H9 (cell line): Measurements from ENCODE around the gene XG. TPM values are rescaled to one million over a fixed set of nuclear protein-coding genes. Genes with fewer than 3 reads are reported as not detected.

Source experiments
- DNase-seq: peaks from one replicate; pipeline ENCODE4 v3.0.0-alpha.2; 2017
- H2AFZ ChIP-seq: one replicate; pipeline ENCODE4 v1.6.1; 2013; ENCODE audit warnings: mild to moderate bottlenecking, low read length, control low read depth, moderate library complexity
- H2AK5ac ChIP-seq: 2 replicates; pipeline ENCODE4 v1.6.1; 2013; ENCODE audit warnings: low read length, control low read depth, mixed read lengths; ENCODE audit not compliant: insufficient read length
- H2BK120ac ChIP-seq: one replicate; pipeline ENCODE4 v1.6.1; 2013; ENCODE audit warnings: low read depth, mild to moderate bottlenecking, low read length, control low read depth, inconsistent platforms; ENCODE audit not compliant: poor library complexity, severe bottlenecking
- H2BK12ac ChIP-seq: 2 replicates; pipeline ENCODE4 v1.6.1; 2013; ENCODE audit warnings: low read length, control low read depth, mixed read lengths, low read depth; ENCODE audit not compliant: insufficient read length
- H2BK15ac ChIP-seq: 2 replicates; pipeline ENCODE4 v1.6.1; 2013; ENCODE audit warnings: low read depth, low read length, control low read depth
- H2BK20ac ChIP-seq: one replicate; pipeline ENCODE4 v1.6.1; 2013; ENCODE audit warnings: low read depth, mild to moderate bottlenecking, low read length, control low read depth, inconsistent platforms; ENCODE audit not compliant: poor library complexity, severe bottlenecking
- H2BK5ac ChIP-seq: 2 replicates; pipeline ENCODE4 v1.6.1; 2013; ENCODE audit warnings: low read length, control low read depth, mixed read lengths; ENCODE audit not compliant: insufficient read length
- H3K14ac ChIP-seq: 2 replicates; pipeline ENCODE4 v1.6.1; 2013; ENCODE audit warnings: low read length, control low read depth; ENCODE audit not compliant: insufficient read depth
- H3K18ac ChIP-seq: 2 replicates; pipeline ENCODE4 v1.6.1; 2013; ENCODE audit warnings: low read depth, mild to moderate bottlenecking, mixed read lengths, low read length, control low read depth; ENCODE audit not compliant: insufficient read length
- H3K23ac ChIP-seq: 2 replicates; pipeline ENCODE4 v1.6.1; 2013; ENCODE audit warnings: low read length, control low read depth, mixed read lengths, low read depth; ENCODE audit not compliant: insufficient read length
- H3K23me2 ChIP-seq: 2 replicates; pipeline ENCODE4 v1.6.1; 2013; ENCODE audit warnings: low read depth, mild to moderate bottlenecking, mixed read lengths, low read length, control low read depth; ENCODE audit not compliant: insufficient read length, poor library complexity, severe bottlenecking
- H3K27ac ChIP-seq: 2 replicates; pipeline ENCODE4 v1.5.1; 2013; ENCODE audit warnings: low read length, control low read depth, mixed read lengths, low read depth; ENCODE audit not compliant: insufficient read length
- H3K27me3 ChIP-seq: 2 replicates; pipeline ENCODE4 v1.6.1; 2013; ENCODE audit warnings: low read length, control low read depth, inconsistent platforms; ENCODE audit not compliant: insufficient read depth
- H3K4ac ChIP-seq: 2 replicates; pipeline ENCODE4 v1.6.1; 2013; ENCODE audit warnings: low read depth, mild to moderate bottlenecking, control low read depth, inconsistent platforms, low read length, moderate library complexity
- H3K4me1 ChIP-seq: 2 replicates; pipeline ENCODE4 v1.6.1; 2013; ENCODE audit warnings: low read length, control low read depth, inconsistent platforms; ENCODE audit not compliant: insufficient read depth
- H3K4me2 ChIP-seq: 2 replicates; pipeline ENCODE4 v1.6.1; 2013; ENCODE audit warnings: low read length, control low read depth, mixed read lengths; ENCODE audit not compliant: insufficient read length, insufficient read depth
- H3K56ac ChIP-seq: 2 replicates; pipeline ENCODE4 v1.6.1; 2013; ENCODE audit warnings: low read depth, mild to moderate bottlenecking, mixed read lengths, low read length, control low read depth; ENCODE audit not compliant: insufficient read length
- H3K79me1 ChIP-seq: 2 replicates; pipeline ENCODE4 v1.6.1; 2013; ENCODE audit warnings: low read depth, mild to moderate bottlenecking, moderate library complexity, low read length, control low read depth, inconsistent platforms; ENCODE audit not compliant: insufficient read depth, poor library complexity, severe bottlenecking
- H3K79me2 ChIP-seq: 2 replicates; pipeline ENCODE4 v1.6.1; 2013; ENCODE audit warnings: low read length, control low read depth, inconsistent platforms; ENCODE audit not compliant: insufficient read depth
- H3K9ac ChIP-seq: 2 replicates; pipeline ENCODE4 v1.6.1; 2013; ENCODE audit warnings: low read length, control low read depth, mixed read lengths; ENCODE audit not compliant: insufficient read length; ENCODE audit errors: extremely low read depth
- H3K9me3 ChIP-seq: one replicate; pipeline ENCODE4 v1.6.1; 2013; ENCODE audit warnings: low read depth, low read length, inconsistent platforms; ENCODE audit not compliant: control insufficient read depth
- H3T11ph ChIP-seq: one replicate; pipeline ENCODE4 v1.6.1; 2013; ENCODE audit warnings: mild to moderate bottlenecking, low read length, control low read depth, inconsistent platforms
- H4K20me1 ChIP-seq: one replicate; pipeline ENCODE4 v1.6.1; 2013; ENCODE audit not compliant: control insufficient read depth, insufficient read length, insufficient read depth
- H4K5ac ChIP-seq: 2 replicates; pipeline ENCODE4 v1.6.1; 2013; ENCODE audit warnings: low read depth, mild to moderate bottlenecking, mixed read lengths, low read length, control low read depth; ENCODE audit not compliant: insufficient read length
- H4K8ac ChIP-seq: replicated peaks from 2 replicates; pipeline ENCODE4 v1.6.1; 2013; ENCODE audit warnings: low read length, control low read depth, mixed read lengths, low read depth; ENCODE audit not compliant: insufficient read length
- H4K91ac ChIP-seq: 2 replicates; pipeline ENCODE4 v1.6.1; 2013; ENCODE audit warnings: low read depth, mild to moderate bottlenecking, moderate library complexity, mixed read lengths, low read length, control low read depth; ENCODE audit not compliant: insufficient read length
- H3K27ac Mint-ChIP-seq, 3 experiments: 2 replicates in 2 of 3; 3 replicates in 1 of 3; pipeline ENCODE4 v1.8.0; 2020 to 2021; ENCODE audit warnings: mixed read lengths in 3 of 3, mild to moderate bottlenecking in 1 of 3, moderate library complexity in 1 of 3
- H3K27me3 Mint-ChIP-seq: 2 replicates; pipeline ENCODE4 v1.8.0; 2021; ENCODE audit warnings: low read depth, mild to moderate bottlenecking, moderate library complexity, mixed read lengths
- H3K36me3 Mint-ChIP-seq, 3 experiments: 2 replicates in 2 of 3; 3 replicates in 1 of 3; pipeline ENCODE4 v1.8.0; 2020 to 2021; ENCODE audit warnings: low read depth in 3 of 3, mixed read lengths in 3 of 3; ENCODE audit not compliant: insufficient read depth in 1 of 3
- H3K4me1 Mint-ChIP-seq, 2 experiments: 2 replicates each; pipeline ENCODE4 v1.8.0; 2020; ENCODE audit warnings: mixed read lengths in 2 of 2
- H3K4me3 Mint-ChIP-seq, 2 experiments: 2 replicates in 1 of 2; 3 replicates in 1 of 2; pipeline ENCODE4 v1.8.0; 2020 to 2021; ENCODE audit warnings: mild to moderate bottlenecking in 2 of 2, mixed read lengths in 2 of 2, moderate library complexity in 1 of 2
- H3K9me3 Mint-ChIP-seq, 2 experiments: 2 replicates in 1 of 2; 3 replicates in 1 of 2; pipeline ENCODE4 v1.8.0; 2020; ENCODE audit warnings: mild to moderate bottlenecking in 2 of 2, mixed read lengths in 2 of 2, moderate library complexity in 1 of 2
- whole genome bisulfite sequencing: extraction: QIAGEN DNeasy Blood & Tissue Kit; methylation state at CpG from one replicate; pipeline ENCODE4 v1.1.7; 2013; ENCODE audit warnings: missing lambda C conversion rate, low lambda C conversion rate, mixed read lengths; ENCODE audit not compliant: insufficient read length; ENCODE audit errors: extremely low coverage; 5-methylcytosine and 5-hydroxymethylcytosine counted together
- total RNA-seq: library from RNA; stranded (reverse); gene quantifications from 2 replicates; pipeline ENCODE4 v1.2.1, GENCODE V29; 2021
- TF ChIP-seq, protein P1 (sequence below): fragments of 200-600 bp; sonication (generic); conservative IDR thresholded peaks from 3 replicates; pipeline ENCODE4 v1.8.0; 2021; ENCODE audit warnings: antibody characterized with exemption, mild to moderate bottlenecking

The XG gene
- total RNA-seq, 1 experiment from 2014 or later: 1.1 TPM

DNA sequence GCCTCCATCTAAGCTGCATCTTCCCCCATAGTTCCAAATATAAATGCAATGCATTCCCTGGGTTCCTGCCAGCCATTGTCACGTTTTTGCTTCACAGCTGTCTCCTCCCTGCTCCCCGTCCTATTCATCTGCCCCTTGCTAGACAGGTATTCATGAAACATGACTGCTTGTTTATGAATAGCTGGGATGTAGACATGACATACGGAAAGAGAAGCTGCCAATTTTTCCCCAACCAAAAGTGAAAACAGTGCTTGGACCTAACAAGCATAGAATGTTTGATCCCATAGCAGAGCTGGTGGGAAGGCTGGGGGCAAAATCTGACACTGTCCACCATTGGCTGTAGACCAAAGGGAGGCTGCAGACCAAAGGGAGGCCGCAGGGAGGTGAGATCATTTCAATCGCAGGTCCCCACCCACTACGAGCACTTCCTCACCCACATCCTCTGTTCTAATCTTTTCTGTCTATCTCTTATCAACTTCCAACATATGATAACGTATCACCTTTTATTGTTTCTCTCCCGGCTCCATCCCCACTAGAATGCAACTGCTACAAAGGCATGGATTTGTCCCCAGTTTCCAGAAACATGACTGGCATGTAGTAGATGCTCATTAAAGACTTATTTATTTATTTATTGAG, 68.4 kb downstream of the XG start:
- Histone ChIP-seq H4K91ac (no peak overlapping the region), H2BK12ac (no peak overlapping the region), H3K4ac (no peak overlapping the region), H2BK15ac (no peak overlapping the region), H2AK5ac (no peak overlapping the region), H3K27me3 (no peaks in the 10 kb centered on the region), H3K4me2 (no peak overlapping the region), H3K14ac (no peak overlapping the region), H2BK120ac (no peak overlapping the region), H3K27ac (no peak overlapping the region), H3K18ac (no peak overlapping the region), H4K5ac (no peak overlapping the region), H3K23me2 (no peaks in the 10 kb centered on the region), H3K79me2 (no peaks in the 10 kb centered on the region), H2BK5ac (no peak overlapping the region), H4K20me1 (no peaks in the 10 kb centered on the region), H3K9me3 (no peaks in the 10 kb centered on the region), H3K9ac (no peak overlapping the region), H3K4me1 (no peaks in the 10 kb centered on the region), H2AFZ (no peak overlapping the region), H3K79me1 (no peaks in the 10 kb centered on the region), H2BK20ac (no peak overlapping the region), H3T11ph (no peak overlapping the region), H3K23ac (no peak overlapping the region), H4K8ac (no peak overlapping the region), H3K56ac (no peak overlapping the region)
- no peak overlapping the region for H3K4me3 Mint-ChIP-seq
- peaks cover 7 to 8% of the 10 kb centered on the region in 2 experiments; a peak in 3 of 4 replicates for H3K4me1 Mint-ChIP-seq
- H3K36me3 Mint-ChIP-seq: no peaks in the 10 kb centered on the region; a peak in 1 of 7 replicates
- TF ChIP-seq, protein P1, sequence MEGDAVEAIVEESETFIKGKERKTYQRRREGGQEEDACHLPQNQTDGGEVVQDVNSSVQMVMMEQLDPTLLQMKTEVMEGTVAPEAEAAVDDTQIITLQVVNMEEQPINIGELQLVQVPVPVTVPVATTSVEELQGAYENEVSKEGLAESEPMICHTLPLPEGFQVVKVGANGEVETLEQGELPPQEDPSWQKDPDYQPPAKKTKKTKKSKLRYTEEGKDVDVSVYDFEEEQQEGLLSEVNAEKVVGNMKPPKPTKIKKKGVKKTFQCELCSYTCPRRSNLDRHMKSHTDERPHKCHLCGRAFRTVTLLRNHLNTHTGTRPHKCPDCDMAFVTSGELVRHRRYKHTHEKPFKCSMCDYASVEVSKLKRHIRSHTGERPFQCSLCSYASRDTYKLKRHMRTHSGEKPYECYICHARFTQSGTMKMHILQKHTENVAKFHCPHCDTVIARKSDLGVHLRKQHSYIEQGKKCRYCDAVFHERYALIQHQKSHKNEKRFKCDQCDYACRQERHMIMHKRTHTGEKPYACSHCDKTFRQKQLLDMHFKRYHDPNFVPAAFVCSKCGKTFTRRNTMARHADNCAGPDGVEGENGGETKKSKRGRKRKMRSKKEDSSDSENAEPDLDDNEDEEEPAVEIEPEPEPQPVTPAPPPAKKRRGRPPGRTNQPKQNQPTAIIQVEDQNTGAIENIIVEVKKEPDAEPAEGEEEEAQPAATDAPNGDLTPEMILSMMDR: no peak
- H3K27ac Mint-ChIP-seq: no peak overlapping the region
- H3K27me3 Mint-ChIP-seq: no peaks in the 10 kb centered on the region
- no peaks in the 10 kb centered on the region for H3K9me3 Mint-ChIP-seq
- no peak for DNase-seq
- no CpG with 5 or more reads among the region's 8 CpGs for WGBS
